Fibroblast of pulmonary artery (primary cell): ENCODE data around the gene SCART1.
"Not testable (repeated sequence)": the region's sequence is repeated elsewhere in the genome, so short reads cannot be mapped to it uniquely, and the experiment has no call there.

Experiments used
- DNase-seq: peaks from one replicate; pipeline ENCODE4 v3.0.0-alpha.2; 2010; ENCODE audit warnings: low read depth
- H3K4me3 ChIP-seq: replicated peaks from 2 replicates; pipeline ENCODE4 v1.5.1; 2011; ENCODE audit warnings: low read depth, mild to moderate bottlenecking, control low read depth, low read length, moderate library complexity
- CTCF ChIP-seq: IDR thresholded peaks from 2 replicates; pipeline ENCODE4 v1.5.1; 2011; ENCODE audit warnings: mild to moderate bottlenecking, control low read depth, low read length, inconsistent platforms; ENCODE audit errors: missing control alignments

SCART1 gene

GRCh38 chr10:133453516-133454203, at the start of gene SCART1:
TSS of gene SCART1 (plus strand) at chr10:133453945. CDS start at chr10:133453998, 53 bp downstream.
- TF ChIP-seq CTCF = no peak
- DNase-seq = no peak
- no peak within 1 kb of the TSS for H3K4me3 ChIP-seq

DNA sequence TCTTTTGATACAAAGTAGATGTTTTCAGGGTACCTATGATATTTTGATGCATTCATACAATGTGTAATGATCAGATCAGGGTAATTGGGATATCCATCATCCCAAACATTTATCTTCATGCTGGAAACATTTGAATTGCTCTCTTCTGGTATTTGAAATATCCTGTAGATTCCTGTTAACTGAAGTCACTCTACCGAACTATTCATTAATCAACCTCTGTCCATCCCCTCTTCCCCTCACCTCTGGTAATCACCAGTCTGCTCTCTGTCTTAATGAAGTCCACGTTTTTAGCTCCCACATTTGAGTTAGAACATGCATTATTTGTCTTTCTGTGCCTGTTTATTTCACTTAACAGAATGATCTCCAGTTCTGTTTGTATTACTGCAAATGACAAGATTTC, 48.5 kb upstream of the SCART1 start:
- H3K4me3 ChIP-seq = no peak overlapping the region
- TF ChIP-seq CTCF = no peak
- no peak for DNase-seq

GRCh38 chr10:133405844-133406527, 47.8 kb upstream of the SCART1 start:
- TF ChIP-seq CTCF = no peak
- no peak for DNase-seq
- H3K4me3 ChIP-seq = no peak overlapping the region

DNA sequence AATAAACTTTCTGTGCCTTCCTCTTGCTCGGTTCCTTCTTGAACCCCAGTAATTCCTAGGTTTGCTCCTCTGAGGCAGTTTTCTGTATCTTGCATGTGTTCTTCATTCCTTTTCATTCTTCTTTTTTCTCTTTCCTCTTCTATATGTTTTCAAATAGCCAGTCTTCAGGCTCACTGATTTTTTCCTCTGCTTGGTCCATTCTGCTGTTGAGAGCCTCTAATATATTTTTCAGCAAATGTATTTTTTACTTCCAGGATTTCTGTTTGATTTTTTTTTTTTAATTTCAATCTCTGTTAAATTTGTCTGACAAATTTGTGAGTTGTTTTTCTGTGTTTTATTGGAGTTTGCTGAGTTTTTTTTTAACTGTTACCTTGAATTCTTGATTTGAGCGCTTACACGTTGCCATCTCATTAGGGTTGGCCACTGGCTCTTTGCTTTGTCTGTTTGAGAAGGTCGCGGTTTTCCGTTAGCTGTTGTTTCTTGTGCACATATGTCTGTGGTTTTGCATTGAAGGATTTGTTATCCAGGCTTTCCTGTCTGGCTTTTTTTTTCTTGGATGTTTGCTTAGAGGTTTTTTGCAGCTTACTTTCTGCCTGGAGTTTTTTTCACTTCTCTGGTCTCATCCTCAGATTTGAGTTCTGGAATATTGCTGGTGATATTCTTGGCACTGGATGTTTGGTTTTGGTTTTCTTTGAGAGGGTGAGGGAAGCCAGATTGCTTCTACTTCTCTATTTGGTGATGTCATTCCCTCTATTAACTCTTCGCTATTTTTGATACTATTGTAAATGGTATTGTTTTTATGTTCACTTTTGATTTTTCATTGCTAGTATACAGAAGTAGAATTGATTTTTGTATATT, 42.0 kb upstream of the SCART1 start:
- no peak overlapping the region for H3K4me3 ChIP-seq
- no peak for TF ChIP-seq CTCF
- no peak for DNase-seq

DNA sequence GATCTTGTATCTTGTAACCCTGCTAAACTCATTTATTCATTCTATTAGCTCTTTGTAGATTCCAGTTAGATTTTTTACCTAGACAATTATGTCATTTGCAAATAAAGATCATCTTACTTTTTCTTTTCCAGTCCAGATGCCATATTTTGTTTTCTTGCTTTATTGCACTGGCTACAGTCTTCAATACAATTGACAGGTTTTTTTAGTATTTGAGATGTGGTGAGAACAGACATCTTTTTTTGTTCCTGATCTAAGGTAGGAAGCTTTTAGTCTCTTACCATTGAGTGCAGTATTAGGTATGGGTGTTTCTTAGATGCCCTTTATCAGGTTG, 41.4 kb upstream of the SCART1 start:
- TF ChIP-seq CTCF = no peak
- H3K4me3 ChIP-seq = no peak overlapping the region
- DNase-seq = no peak

GRCh38 chr10:133414401-133414800, 39.3 kb upstream of the SCART1 start:
- DNase-seq, H3K4me3 ChIP-seq: not testable (repeated sequence)

DNA sequence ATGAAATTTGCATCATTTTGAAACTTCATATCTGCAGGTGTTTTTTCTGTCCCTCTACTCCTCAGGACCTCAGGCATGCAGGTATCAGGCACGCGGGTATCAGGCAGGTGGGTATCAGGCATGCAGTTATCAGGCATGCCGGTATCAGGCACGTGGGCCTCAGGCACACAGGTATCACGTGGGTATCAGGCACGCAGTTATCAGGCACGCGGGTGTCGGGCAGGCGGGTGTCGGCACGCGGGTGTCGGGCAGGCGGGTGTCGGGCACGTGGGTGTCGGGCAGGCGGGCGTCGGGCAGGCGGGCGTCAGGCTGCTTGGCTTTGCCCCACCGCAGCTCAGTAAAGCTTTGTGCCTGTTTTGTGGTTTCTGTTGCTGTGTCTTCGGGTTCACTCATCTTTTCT, 38.0 kb upstream of the SCART1 start:
- no peak for DNase-seq
- no peak overlapping the region for H3K4me3 ChIP-seq
- no peak for TF ChIP-seq CTCF
